NCI-H526 treated with DMSO at 0.1 percent for 48 hours (cell line): Measurements from ENCODE around the gene SIGLEC15.

Experiments used
- DNase-seq: peaks from one replicate; lab custom pipeline; 2025; lab: John Stamatoyannopoulos, UW

SIGLEC15 gene

DNA sequence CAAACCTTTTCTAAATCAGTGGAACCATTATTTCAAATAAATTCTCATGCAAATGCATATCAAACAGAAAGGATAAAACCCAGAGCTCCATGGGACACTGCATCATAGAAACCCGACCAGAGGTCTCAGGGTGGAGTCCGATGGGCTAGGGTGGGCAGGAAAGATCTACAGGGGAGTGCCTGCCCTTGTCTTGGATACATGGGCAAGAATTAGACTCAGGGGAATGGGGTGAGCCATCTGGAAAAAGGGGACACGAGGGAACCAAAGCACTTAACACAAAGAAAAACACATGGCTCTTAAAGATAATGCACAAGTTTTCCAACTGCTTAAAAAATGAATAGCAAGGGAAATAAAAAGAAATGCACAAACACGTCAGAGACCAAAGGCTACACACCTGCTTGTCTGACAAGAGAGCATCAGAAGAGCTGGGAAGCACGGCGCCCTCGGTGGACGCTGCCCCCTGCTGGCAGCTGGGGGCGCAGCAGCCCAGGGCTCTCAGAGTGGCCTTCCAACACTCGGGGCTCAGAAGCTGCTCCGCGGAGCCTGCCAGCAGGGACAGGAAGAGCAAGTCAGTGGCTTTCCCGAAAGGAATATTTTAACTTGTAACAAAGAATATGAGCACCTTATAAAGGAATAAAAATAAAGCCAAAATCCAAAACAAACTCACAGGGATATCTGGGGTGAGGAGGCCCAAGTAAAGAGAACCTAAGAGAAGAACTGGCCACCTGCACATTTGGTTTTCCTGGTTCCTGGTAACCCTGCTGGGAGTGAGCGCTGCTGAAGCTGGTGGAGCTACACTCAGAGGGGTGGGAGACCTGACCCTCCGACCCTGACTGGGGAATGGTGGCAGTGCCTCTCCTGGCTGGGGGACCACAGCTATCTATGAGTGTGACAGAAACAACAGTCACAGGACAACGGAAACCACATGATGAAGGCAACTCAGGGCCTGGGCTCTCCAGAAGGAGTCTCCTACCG, 54.5 kb downstream of the SIGLEC15 start:
- no peak for DNase-seq

GRCh38 chr18:45880876-45881558, 55.5 kb downstream of the SIGLEC15 start:
- no peak for DNase-seq

DNA sequence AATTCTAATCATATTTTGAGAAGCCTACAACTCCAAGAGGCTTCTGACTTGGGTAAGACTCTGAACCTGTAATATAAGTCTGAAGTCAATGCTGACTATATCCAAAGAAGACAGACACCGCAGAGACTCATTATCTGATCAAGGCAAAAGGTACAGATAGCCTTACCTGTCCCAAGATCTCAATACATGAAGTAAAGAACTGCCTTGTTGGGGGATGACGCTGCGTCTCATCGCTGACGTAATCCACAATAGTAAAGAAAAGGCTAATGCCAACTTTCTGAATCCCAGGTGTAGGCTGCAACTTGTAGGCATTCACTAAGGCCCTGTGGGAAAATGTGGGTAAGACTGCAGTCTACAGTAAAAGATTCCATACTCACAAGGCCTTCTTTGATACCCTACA, 62.1 kb downstream of the SIGLEC15 start:
- no peak for DNase-seq

- no peak for DNase-seq
Measured at GRCh38 chr18:45889419-45890064, 64.1 kb downstream of the SIGLEC15 start.

GRCh38 chr18:45890606-45891005, 65.1 kb downstream of the SIGLEC15 start:
- DNase-seq = no peak

GRCh38 chr18:45891806-45892205, 66.3 kb downstream of the SIGLEC15 start:
- DNase-seq = no peak
